GM12891 (cell line): ENCODE measurements around the gene EXOC4.

Experiments used
- DNase-seq: peaks from one replicate; pipeline ENCODE4 v3.0.0; 2011; ENCODE audit warnings: low spot score; ENCODE audit not compliant: insufficient read length
- FAIRE-seq: peaks from 2 replicates; lab custom pipeline; 2011; peaks lifted over from hg19 to GRCh38; lab: Jason Lieb, UNC
- PAX5 ChIP-seq: IDR thresholded peaks from 2 replicates; pipeline ENCODE4 v1.6.1; 2011; ENCODE audit warnings: low read length, moderate library complexity, mild to moderate bottlenecking; ENCODE audit not compliant: insufficient read depth, severe bottlenecking
- POLR2A ChIP-seq: IDR thresholded peaks from 2 replicates; pipeline ENCODE4 v1.6.1; 2011; ENCODE audit warnings: low read depth, low read length, control low read depth
- POLR2AphosphoS5 ChIP-seq: IDR thresholded peaks from 2 replicates; pipeline ENCODE4 v1.6.1; 2011; ENCODE audit warnings: low read depth, low read length, control low read depth
- POU2F2 ChIP-seq: IDR thresholded peaks from 2 replicates; pipeline ENCODE4 v1.6.1; 2011; ENCODE audit warnings: low read depth, mild to moderate bottlenecking, control low read depth, low read length, moderate library complexity
- SPI1 ChIP-seq: IDR thresholded peaks from 2 replicates; pipeline ENCODE4 v1.6.1; 2011; ENCODE audit warnings: low read depth, low read length, control low read depth
- TAF1 ChIP-seq: IDR thresholded peaks from 2 replicates; pipeline ENCODE4 v1.6.1; 2011; ENCODE audit warnings: low read depth, low read length, control low read depth

The EXOC4 gene

DNA sequence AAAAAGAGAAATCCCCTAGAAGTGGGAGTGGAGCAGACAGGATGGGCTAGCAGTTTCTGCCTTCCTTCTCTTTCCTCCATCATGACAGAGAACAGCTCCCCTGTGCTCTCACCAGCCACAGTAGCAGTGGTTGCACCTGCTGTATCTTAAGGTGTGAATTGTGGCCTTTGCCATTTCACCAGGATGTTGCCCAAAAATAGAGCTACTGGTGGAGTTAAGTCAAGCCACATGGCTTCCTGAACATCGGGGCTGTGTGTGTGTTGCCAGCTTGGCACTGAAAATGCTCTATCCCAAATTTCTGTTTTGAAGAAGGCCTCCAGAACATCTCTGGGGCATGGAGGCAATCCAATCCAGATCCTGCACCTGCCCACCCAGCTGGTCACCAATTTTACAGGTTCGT lies 348.7 kb downstream of the EXOC4 start:
- FAIRE-seq (no peak), DNase-seq (no peak)
- TF ChIP-seq POLR2AphosphoS5, result no peak
- no peak for TF ChIP-seq TAF1
- TF ChIP-seq PAX5, result no peak
- TF ChIP-seq SPI1, result no peak
- no peak for TF ChIP-seq POLR2A
- no peak for TF ChIP-seq POU2F2

DNA sequence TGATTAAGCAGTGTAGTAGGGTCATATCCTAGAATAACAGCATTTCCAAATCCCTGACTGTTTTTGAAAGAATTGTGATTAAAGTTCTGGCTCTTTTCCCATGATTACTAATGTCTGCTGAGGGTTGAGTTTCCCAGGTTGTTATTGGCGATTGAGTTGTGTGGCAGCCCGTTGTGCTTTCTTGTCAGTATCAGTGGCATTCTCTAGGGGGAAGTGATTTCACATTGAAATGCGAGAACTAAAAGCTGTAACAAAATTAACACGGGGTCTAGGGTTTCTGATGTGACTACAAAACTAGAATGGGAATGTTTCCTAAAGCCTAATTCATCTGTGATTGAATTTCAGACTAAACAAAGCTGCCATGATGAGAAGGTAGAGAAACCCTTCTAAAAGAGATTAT lies 349.4 kb downstream of the EXOC4 start:
- FAIRE-seq (no peak), DNase-seq (no peak)
- TF ChIP-seq PAX5, result no peak
- no peak for TF ChIP-seq TAF1
- TF ChIP-seq SPI1, result no peak
- TF ChIP-seq POLR2AphosphoS5, result no peak
- TF ChIP-seq POLR2A, result no peak
- no peak for TF ChIP-seq POU2F2

DNA sequence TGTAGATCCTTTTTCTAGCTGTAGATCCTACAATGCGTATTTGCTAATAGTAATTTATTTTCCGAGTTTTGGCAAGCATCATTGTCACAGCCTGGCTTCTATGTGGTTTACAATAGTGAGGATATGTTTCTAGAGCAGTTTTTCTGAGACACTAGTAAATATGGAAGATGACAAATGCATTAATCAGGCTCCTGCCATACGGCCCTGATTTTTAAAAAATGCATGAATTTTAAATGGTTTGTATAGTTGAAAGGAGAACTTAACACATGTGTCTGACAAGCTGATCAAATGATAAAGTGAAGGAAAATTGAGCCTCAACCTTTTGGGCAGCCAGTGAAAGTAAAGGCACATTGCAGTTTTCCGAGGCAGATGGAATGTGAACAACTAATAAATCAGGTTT lies 354.1 kb downstream of the EXOC4 start:
- TF ChIP-seq SPI1, result no peak
- TF ChIP-seq POU2F2, result no peak
- TF ChIP-seq POLR2A, result no peak
- TF ChIP-seq TAF1, result no peak
- TF ChIP-seq PAX5, result no peak
- no peak for TF ChIP-seq POLR2AphosphoS5
- DNase-seq (no peak), FAIRE-seq (no peak)

DNA sequence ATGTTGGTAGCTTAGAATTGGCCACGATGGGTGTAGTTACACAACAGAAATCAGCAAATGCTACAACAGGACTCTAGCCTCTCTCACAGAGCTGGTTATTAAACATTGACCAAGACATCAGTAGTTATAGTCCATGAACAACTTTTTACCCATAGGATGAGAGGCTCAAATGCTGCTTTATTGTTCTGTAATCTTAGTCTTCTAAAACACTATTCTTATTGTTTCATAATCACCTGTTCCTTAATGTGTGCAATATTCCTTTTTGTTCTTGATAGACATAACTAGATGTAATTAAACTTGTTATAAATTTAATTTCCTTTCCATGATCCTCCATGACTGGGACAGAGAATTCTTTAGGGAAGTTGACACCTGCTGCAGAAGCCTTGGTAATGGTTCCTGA lies 356.9 kb downstream of the EXOC4 start:
- FAIRE-seq (no peak), DNase-seq (no peak)
- no peak for TF ChIP-seq PAX5
- TF ChIP-seq POU2F2, result no peak
- TF ChIP-seq SPI1, result no peak
- no peak for TF ChIP-seq POLR2AphosphoS5
- no peak for TF ChIP-seq TAF1
- no peak for TF ChIP-seq POLR2A

DNA sequence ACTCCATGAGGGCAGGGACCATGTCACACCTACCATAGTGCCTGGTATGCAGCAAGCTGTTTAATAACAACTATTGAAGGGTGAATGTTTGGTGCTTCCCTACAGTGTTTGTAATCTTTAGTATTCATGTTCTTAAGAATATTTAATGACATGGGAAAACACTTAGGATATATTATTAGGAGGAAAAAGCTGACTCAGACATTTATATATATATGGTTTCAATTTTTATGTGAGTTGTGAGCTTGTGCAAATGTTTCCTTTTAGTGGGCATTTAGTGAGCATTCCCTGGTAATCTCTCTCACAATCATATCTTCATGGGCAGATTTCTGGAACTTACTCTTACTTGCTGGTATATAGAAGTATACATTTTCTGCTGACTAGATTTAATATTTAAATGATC lies 359.1 kb downstream of the EXOC4 start:
- no peak for FAIRE-seq
- DNase-seq, result no peak
- TF ChIP-seq POLR2AphosphoS5 (no peak), SPI1 (no peak), POLR2A (no peak), PAX5 (no peak)

DNA sequence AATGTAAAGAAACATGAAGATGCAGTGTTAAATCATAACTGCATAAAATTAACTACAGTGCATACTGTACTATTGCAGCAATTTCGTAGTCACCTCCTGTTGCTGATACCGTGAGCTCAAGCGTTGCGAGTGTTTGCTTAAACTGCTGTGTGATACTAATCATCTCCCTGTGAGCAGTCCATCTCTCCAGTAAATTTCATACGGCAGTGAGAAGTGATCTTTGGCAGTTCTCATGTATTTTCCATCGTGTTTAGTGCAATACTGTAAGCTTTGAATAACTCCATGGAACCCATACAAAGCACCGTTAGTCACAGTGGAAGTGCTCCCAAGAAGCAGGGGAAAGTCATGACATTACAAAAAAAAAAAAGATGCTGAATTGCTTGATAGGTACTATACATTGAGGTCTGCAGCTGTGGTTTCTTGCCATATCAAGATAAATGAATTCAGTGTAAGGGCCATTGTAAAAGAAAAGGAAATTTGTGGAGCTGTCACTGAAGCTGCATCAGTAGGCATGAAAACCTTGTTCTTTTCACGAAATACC lies 360.4 kb downstream of the EXOC4 start:
- DNase-seq, result no peak
- FAIRE-seq, result peak; percentile 70
- no peak for TF ChIP-seq POLR2AphosphoS5
- TF ChIP-seq TAF1, result no peak
- no peak for TF ChIP-seq SPI1

DNA sequence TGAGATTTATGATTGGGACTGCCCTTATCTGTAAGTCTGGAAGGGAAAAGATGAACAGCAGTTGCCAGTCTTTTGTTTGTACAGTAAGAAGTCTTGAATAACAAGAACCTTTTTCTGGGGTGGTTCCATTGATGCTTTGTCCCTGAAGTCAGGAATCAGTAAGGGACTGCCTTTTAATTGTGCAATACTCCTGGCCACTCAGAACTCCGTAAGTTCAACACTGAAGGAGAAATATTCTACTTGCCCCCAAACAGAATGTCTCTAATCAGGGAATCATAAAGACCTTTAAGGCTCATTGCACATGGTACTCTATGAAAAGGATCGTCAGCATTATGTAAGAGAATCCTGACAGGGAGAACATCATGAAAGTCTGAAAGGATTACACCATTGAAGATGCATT lies 361.4 kb downstream of the EXOC4 start:
- FAIRE-seq (no peak), DNase-seq (no peak)
- TF ChIP-seq SPI1 (no peak), POLR2A (no peak), POU2F2 (no peak), PAX5 (no peak), TAF1 (no peak), POLR2AphosphoS5 (no peak)

DNA sequence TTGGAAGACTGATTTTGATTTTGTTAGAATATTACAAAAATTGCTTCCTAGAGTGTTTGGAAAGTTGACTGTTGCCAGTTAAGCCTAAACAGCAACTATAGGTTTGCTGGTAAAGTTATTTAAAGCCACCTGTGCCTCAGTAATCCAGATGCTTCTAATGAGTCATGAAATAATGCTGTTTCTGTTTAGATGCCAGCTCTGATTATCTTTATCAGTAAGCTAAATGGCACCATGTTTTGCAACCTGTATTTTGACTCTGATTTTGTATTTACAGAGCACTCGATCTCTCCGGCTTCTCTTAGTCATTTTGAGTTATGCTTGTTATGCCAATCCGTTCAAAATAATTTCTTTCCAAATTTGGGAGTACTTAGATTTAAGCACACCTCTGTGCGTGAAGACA lies 366.1 kb downstream of the EXOC4 start:
- TF ChIP-seq POLR2A (no peak), PAX5 (no peak), TAF1 (no peak), POU2F2 (no peak), POLR2AphosphoS5 (no peak), SPI1 (no peak)
- DNase-seq, result no peak
- FAIRE-seq, result no peak

DNA sequence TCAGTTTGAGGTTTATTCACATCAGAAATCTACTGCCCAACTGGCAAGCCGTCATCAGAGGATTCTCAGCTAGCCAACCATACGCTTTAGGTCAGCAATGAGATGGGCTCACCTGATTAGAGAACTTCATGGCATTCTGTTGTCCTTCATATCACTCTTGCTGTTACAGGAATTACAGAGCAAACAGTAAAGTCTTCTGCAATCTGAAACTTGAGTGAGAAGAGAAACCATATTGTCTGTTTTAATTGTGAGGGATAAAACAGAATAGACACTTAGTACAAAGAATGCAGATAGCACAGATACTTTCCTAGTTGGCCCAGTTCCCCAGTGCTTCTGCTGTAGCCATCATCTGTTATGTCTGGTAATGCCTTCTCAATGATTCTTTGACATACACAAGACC lies 366.6 kb downstream of the EXOC4 start:
- no peak for TF ChIP-seq POLR2AphosphoS5
- TF ChIP-seq POLR2A, result no peak
- TF ChIP-seq TAF1, result no peak
- TF ChIP-seq PAX5, result no peak
- no peak for TF ChIP-seq SPI1
- TF ChIP-seq POU2F2, result no peak

DNA sequence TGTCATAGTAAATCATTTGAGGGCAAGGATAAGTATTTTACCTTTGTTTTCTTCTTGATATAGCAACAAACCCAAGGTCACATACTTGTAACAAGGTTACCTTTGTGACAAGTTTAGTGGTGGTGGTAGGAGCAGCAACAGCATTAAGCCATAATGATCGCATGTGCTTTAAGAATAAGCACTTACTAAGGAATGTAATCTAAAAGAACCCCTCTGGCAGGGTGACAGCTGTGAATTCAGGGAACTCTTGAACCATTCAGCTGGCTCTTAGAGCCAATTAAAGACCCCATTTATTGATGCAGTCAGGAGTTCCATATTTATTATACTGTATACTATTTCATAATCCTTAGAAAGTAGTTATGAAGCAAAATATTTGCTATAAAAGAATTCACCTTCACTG lies 370.8 kb downstream of the EXOC4 start:
- TF ChIP-seq POLR2AphosphoS5 (no peak), PAX5 (no peak), TAF1 (no peak), POLR2A (no peak), POU2F2 (no peak), SPI1 (no peak)
- DNase-seq (no peak), FAIRE-seq (no peak)

More for the DNA sequence above, 366.6 kb downstream of the EXOC4 start:
- DNase-seq (no peak), FAIRE-seq (no peak)
